Measurements from ENCODE around the gene CPE. TPM values are rescaled to one million over a fixed set of nuclear protein-coding genes. Genes with fewer than 3 reads are reported as not detected.

CPE gene
- total RNA-seq, 2 donors from 2014 or later, result 395 to 458 TPM

DNA sequence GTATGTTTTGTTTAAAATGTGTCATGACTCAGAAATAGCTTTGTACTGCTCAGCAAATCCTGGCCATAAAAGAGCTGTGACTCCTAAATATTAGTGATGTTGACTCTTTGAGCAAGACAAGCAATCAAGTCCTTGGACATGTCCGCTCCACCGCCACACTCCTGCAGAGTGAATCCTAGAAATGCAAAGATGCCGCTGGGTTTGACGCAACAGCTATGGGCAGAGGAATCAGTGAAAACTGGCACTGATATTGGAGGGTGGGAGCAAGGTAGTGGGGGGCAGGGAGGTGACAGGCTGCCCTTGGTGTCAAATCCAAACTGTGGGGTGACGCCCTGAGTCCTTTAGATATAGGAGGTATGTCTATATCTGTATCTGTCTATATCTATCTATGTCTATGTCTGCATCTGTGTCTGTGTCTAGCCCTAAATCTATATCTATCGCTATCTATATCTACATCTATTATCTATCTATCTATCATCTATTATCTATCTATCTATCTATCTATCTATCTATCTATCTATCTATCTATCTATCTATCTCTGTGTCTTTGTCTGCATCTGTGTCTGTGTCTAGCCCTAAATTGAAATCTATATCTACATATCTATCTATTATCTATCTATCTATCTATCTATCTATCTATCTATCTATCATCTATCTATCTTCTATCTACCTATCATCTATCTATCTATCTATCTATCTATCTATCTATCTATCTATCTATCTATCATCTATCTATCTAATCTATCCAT lies 129.7 kb downstream of the CPE start:
- peaks cover 4 to 17% of the 10 kb centered on the region in 2 donors for H3K4me1 ChIP-seq (ENCODE audit: control insufficient read depth in 1 of 2, low read depth in 2 of 2)
- DNase-seq (ENCODE audit: low spot score) (no peak), ATAC-seq (ENCODE audit: insufficient number of reproducible peaks, low FRiP score, low read depth) (no peak)
- no peaks in the 10 kb centered on the region for H3K27me3 ChIP-seq (replicated peaks; ENCODE audit: insufficient read depth)
- H3K27ac ChIP-seq, result no peak overlapping the region
- no peaks in the 10 kb centered on the region for H3K9me3 ChIP-seq
- no peak overlapping the region for H3K4me3 ChIP-seq
- H3K36me3 ChIP-seq, result no peaks in the 10 kb centered on the region
- TF ChIP-seq CTCF (IDR thresholded peaks at IDR 0.05), result no peak

GRCh38 chr4:165512424-165512823 lies 133.6 kb downstream of the CPE start:
- H3K4me3 ChIP-seq, result no peak overlapping the region
- no peaks in the 10 kb centered on the region for H3K9me3 ChIP-seq
- no peaks in the 10 kb centered on the region for H3K27me3 ChIP-seq (replicated peaks; ENCODE audit: insufficient read depth)
- no peak for TF ChIP-seq CTCF (IDR thresholded peaks at IDR 0.05)
- H3K27ac ChIP-seq, result no peak overlapping the region
- ATAC-seq (ENCODE audit: insufficient number of reproducible peaks, low FRiP score, low read depth), result no peak
- peaks cover 4 to 9% of the 10 kb centered on the region in 2 donors for H3K4me1 ChIP-seq (ENCODE audit: control insufficient read depth in 1 of 2, low read depth in 2 of 2)
- no peaks in the 10 kb centered on the region for H3K36me3 ChIP-seq
- no peak for DNase-seq (ENCODE audit: low spot score)

- DNase-seq (ENCODE audit: low spot score), result no peak
Measured at GRCh38 chr4:165514739-165515138, 135.9 kb downstream of the CPE start.

GRCh38 chr4:165515201-165515600 lies 136.4 kb downstream of the CPE start:
- peaks cover 1 to 2% of the 10 kb centered on the region in 2 donors for H3K4me1 ChIP-seq (ENCODE audit: control insufficient read depth in 1 of 2, low read depth in 2 of 2)
- no peak for ATAC-seq (ENCODE audit: insufficient number of reproducible peaks, low FRiP score, low read depth)
- H3K4me3 ChIP-seq, result no peak overlapping the region
- no peaks in the 10 kb centered on the region for H3K27me3 ChIP-seq (replicated peaks; ENCODE audit: insufficient read depth)
- no peak for TF ChIP-seq CTCF (IDR thresholded peaks at IDR 0.05)
- no peaks in the 10 kb centered on the region for H3K9me3 ChIP-seq
- DNase-seq (ENCODE audit: low spot score), result no peak
- no peak overlapping the region for H3K27ac ChIP-seq
- H3K36me3 ChIP-seq, result no peaks in the 10 kb centered on the region

More at GRCh38 chr4:165514739-165515138, 135.9 kb downstream of the CPE start:
- peaks cover 4 to 7% of the 10 kb centered on the region in 2 donors for H3K4me1 ChIP-seq (ENCODE audit: control insufficient read depth in 1 of 2, low read depth in 2 of 2)
- H3K9me3 ChIP-seq, result no peaks in the 10 kb centered on the region
- H3K27ac ChIP-seq, result no peak overlapping the region
- no peak overlapping the region for H3K4me3 ChIP-seq
- no peaks in the 10 kb centered on the region for H3K36me3 ChIP-seq
- no peak for TF ChIP-seq CTCF (IDR thresholded peaks at IDR 0.05)
- H3K27me3 ChIP-seq (replicated peaks; ENCODE audit: insufficient read depth), result no peaks in the 10 kb centered on the region
- no peak for ATAC-seq (ENCODE audit: insufficient number of reproducible peaks, low FRiP score, low read depth)

DNA sequence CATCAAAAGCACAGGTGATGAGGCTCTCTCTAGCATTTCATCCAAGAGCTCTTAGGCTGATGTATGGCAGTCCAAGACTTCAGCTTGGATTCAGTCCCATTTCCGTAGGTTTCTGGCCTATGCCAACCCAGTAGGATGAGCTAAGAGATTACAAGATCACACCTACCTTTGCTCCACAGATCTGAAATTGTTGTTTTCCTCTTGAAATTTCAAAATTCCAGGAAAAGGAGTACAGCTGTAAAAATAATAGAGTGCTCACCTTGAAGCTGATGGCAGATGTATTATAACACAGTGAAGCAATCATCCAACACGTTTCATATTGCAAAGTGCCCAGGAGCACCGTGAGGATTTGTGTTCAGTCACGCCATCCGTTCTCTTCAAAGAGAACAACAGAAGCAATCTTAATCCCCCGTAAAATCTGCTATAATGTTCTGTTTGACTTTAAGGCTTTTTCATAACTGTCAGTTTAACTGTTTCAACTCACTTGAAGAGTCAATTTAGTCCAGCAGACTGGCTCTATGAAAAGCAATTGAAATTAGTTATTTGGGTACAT lies 137.5 kb downstream of the CPE start:
- Histone ChIP-seq H3K27ac (no peak overlapping the region), H3K4me3 (no peak overlapping the region), H3K27me3 (replicated peaks; ENCODE audit: insufficient read depth) (no peaks in the 10 kb centered on the region), H3K4me1 (ENCODE audit: control insufficient read depth in 1 of 2, low read depth in 2 of 2) (no peaks in the 10 kb centered on the region), H3K36me3 (no peaks in the 10 kb centered on the region), H3K9me3 (no peaks in the 10 kb centered on the region)
- TF ChIP-seq CTCF (IDR thresholded peaks at IDR 0.05), result no peak
- no peak for ATAC-seq (ENCODE audit: insufficient number of reproducible peaks, low FRiP score, low read depth)
- DNase-seq (ENCODE audit: low spot score), result no peak
